LNCaP clone FGC (cell line): ENCODE results near the gene PHF24.
"Not testable (repeated sequence)": the region's sequence is repeated elsewhere in the genome, so short reads cannot be mapped to it uniquely, and the experiment has no call there.

Experiments
- DNase-seq: peaks from one replicate; pipeline ENCODE4 v3.0.0-alpha.2; 2011; ENCODE audit warnings: low read depth
- H3K4me3 ChIP-seq: 2 replicates; pipeline ENCODE4 v1.5.1; 2011; ENCODE audit warnings: mild to moderate bottlenecking, low read depth, low read length, control low read depth
- TF ChIP-seq, protein P1 (sequence below): IDR thresholded peaks from 2 replicates; pipeline ENCODE4 v1.5.1; 2012; ENCODE audit warnings: mild to moderate bottlenecking; ENCODE audit not compliant: control insufficient read depth, insufficient read depth; ENCODE audit errors: extremely low read depth

Gene PHF24

DNA sequence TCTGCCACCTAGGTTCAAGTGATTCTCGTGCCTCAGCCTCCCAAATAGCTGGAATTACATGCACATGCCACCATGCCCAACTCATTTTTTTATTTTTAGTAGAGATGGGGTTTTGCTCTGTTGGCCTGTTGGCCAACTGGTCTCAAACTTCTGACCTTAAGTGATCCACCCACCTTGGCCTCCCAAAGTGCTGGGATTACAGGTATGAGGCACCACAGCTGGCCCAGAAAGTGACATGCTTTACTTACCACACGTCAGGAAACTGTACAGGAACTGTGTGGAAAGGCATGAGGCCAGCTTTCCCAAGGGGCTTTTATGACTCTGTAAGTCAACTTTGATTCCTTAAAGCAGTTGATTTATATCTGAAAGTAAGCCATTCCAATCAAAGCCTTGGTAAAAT lies 56.4 kb downstream of the PHF24 start:
- no peak overlapping the region for H3K4me3 ChIP-seq
- TF ChIP-seq, protein P1, sequence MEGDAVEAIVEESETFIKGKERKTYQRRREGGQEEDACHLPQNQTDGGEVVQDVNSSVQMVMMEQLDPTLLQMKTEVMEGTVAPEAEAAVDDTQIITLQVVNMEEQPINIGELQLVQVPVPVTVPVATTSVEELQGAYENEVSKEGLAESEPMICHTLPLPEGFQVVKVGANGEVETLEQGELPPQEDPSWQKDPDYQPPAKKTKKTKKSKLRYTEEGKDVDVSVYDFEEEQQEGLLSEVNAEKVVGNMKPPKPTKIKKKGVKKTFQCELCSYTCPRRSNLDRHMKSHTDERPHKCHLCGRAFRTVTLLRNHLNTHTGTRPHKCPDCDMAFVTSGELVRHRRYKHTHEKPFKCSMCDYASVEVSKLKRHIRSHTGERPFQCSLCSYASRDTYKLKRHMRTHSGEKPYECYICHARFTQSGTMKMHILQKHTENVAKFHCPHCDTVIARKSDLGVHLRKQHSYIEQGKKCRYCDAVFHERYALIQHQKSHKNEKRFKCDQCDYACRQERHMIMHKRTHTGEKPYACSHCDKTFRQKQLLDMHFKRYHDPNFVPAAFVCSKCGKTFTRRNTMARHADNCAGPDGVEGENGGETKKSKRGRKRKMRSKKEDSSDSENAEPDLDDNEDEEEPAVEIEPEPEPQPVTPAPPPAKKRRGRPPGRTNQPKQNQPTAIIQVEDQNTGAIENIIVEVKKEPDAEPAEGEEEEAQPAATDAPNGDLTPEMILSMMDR: no peak
- DNase-seq: no peak

DNA sequence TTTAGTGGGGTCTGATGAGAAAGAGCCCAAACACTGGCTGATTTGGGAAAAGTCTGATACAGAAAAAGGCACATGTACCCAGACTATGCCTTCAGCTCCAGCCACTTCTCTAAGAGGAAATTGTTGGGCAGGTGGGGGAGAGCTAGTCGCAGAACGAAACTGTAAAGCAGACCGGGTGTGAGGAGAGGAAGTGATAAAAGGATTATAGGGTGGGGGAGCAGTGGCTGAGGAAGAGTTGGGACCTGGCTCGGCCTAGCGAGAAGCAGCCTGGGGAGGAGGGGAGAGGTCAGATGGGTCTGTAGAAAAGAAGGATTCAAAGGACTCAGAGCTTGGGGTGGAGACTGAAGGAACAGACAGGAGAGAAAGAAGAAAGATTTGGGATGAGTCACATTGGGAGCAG lies 65.4 kb downstream of the PHF24 start:
- not testable (repeated sequence) for DNase-seq, H3K4me3 ChIP-seq

DNA sequence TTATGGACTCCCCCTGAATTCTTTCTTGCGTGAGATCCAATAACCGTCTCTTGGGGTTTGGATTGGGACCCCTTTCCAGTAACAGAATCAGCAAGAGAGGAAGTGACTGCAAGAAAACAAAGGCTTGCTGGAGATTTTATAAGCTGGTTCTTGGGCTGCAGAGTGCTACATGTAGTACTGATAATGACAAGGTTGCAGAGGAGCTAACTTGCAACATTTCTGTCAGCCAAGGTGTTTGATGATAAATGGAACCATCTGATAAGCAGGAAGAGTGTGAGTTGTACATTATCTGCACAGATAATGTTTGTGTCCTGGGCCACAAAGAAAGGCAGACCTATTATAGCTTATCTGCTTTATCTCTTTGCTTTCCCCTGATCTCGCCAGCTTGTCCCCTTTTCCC lies 68.6 kb downstream of the PHF24 start:
- TF ChIP-seq, protein P1: no peak
- no peak overlapping the region for H3K4me3 ChIP-seq
- no peak for DNase-seq

DNA sequence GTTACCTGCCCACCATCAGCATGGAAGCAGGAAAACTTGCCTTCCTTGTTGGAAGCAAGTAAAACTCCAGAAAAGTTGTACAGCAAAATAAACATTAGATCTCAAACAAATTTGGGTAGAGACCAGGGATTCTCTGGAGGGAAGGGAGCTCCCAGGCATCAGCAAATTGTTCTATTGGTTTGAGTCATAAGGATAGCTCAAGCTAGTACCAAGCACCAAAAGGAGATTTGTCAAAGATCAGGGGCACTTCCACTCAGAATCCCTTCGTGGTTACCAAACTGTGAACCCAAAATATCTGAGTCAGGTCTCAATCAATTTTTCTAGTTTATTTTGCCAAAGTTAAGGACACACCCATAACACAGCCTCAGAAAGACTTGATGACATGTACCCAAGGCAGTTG lies 69.3 kb downstream of the PHF24 start:
- DNase-seq: no peak
- TF ChIP-seq, protein P1: no peak
- no peak overlapping the region for H3K4me3 ChIP-seq

DNA sequence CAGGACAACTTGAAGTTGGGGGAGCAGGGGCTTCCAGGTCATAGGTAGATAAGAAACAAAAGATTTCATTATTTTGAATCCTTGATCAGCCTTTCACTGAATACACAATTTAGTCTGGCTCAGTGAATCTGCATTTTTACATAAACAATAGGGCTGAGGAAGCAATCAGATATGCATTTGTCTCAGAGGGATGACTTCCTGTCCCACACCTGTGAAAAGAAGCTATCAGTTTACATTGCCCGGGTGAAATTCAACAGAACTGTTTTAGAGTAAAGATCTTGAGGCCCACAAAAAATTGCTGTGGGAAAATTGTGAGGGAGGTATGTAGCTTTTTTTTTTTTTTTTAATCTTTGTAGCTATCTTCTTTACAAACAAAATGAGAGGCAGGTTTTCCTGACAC lies 69.8 kb downstream of the PHF24 start:
- DNase-seq: no peak
- TF ChIP-seq, protein P1: no peak
- H3K4me3 ChIP-seq: no peak overlapping the region

DNA sequence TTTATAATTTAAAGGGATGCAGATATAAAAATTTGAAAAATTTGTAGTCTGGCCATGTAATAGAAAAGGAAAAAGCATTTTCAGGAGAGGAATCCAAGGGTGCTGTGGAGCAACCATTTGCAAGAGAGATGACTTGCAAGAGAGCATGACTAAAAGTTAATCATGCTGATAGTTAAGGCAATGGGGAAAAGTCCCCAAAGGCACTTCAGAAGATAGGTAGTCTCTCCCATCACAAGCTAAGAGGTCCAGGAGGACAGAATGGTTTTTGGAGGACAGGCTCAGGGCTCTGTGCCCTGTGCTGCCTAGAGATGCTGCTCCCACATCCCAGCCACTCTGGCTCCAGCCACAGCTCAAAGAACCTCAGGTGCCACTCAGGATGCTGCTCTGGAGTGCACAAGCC lies 70.3 kb downstream of the PHF24 start:
- TF ChIP-seq, protein P1: no peak
- DNase-seq: no peak
- no peak overlapping the region for H3K4me3 ChIP-seq

DNA sequence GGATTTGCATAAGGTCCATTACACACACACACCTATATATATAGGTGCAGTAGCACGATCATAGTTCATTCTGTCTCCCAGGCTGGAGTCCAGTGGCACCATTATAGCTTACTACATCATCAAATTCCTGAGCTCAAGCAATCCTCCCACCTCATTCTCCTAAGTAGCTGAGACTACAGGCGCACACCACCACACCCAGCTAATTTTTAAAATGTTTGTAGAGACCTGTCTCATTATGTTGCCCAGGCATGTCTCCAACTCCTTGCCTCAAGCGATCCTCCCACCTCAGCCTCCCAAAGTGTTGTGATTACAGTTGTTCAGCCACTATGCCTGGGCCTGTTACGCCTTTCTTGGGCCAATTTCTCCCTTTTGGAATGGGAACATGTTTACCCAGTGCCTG lies 71.2 kb downstream of the PHF24 start:
- DNase-seq: no peak
- TF ChIP-seq, protein P1: no peak
- H3K4me3 ChIP-seq: no peak overlapping the region

DNA sequence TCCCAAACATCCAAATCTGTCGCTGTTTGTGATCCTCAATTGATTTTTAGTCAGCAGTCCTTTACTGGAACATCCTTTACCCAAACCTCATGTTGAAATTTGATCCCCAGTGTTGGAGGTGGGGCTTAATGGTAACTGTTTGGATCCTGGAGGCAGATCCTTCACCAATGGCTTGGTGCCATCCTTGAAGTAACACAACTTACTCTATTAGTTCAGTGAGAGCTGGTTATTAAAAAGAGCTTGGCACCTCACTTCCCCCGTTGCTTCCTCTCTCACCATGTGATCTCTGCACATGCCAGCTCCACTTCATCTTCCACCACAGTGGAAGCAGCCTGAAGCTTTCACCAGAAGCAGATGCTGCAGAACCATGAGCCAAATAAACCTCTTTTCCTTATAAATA lies 71.8 kb downstream of the PHF24 start:
- no peak overlapping the region for H3K4me3 ChIP-seq
- peak; percentile 47 for DNase-seq
- TF ChIP-seq, protein P1: no peak
